Upper lobe of right lung (tissue), 1 donor: Measurements from ENCODE around the gene SPINK8. TPM values are rescaled to one million over a fixed set of nuclear protein-coding genes. Genes with fewer than 3 reads are reported as not detected.

Experiments used
- ATAC-seq: fragments of 200-7000 bp; cut with Tn5 transposase; one replicate; pipeline ENCODE4 v1.9.1; 2020; ENCODE audit warnings: mild to moderate bottlenecking, moderate library complexity
- DNase-seq: peaks from one replicate; pipeline ENCODE4 v3.0.0-alpha.2; 2020
- H3K27ac ChIP-seq: fragments of 200-600 bp; one replicate; pipeline ENCODE4 v1.8.0; 2022
- H3K27me3 ChIP-seq: fragments of 200-600 bp; one replicate; pipeline ENCODE4 v1.8.0; 2022; ENCODE audit warnings: mild to moderate bottlenecking
- H3K36me3 ChIP-seq: fragments of 200-600 bp; one replicate; pipeline ENCODE4 v1.8.0; 2022
- H3K4me1 ChIP-seq: fragments of 200-600 bp; one replicate; pipeline ENCODE4 v1.8.0; 2022
- H3K4me3 ChIP-seq: fragments of 200-600 bp; one replicate; pipeline ENCODE4 v1.8.0; 2022; ENCODE audit warnings: mild to moderate bottlenecking
- H3K9me3 ChIP-seq: fragments of 200-600 bp; one replicate; pipeline ENCODE4 v1.8.0; 2022
- intact Hi-C: fragments of 100-400 bp; cut with DNase I; formaldehyde crosslinking; loops from one replicate; pipeline ENCODE4 v1.11.0; 2022
- total RNA-seq: library from RNA; stranded (reverse); fragmentation: NEBNext Ultra II Directional; extraction: Animal tissue kit (Norgen Biotek cat#: 25700); gene quantifications from one replicate; pipeline ENCODE4 v1.2.1, GENCODE V29; 2021
- TF ChIP-seq, protein P1 (sequence below): fragments of 200-600 bp; IDR thresholded peaks from one replicate; pipeline ENCODE4 v1.8.0; 2022; ENCODE audit warnings: antibody characterized with exemption
- donor health status: DM: no; HTN: yes; CAD: no; lungs with severe emphysema.

The SPINK8 gene
- total RNA-seq, 1 donor from 2014 or later, result not detected

DNA sequence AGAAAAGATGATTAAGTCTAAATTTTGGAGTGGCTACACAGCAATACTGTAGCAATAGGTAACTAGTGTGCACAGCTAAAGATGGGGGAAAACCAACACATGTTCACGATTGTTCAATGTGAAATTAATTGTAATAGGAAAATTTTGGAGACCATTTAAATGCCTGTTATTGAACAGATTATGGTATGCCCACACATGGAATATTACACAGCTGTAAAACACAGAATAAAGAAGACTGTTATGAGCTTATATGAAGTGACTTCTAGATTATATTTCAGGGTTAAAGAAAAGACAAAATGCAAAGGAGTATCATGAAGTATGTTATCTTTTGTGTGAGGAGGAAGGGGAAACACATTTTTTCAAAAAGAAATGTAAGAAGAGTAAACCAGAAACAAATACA, 43.8 kb downstream of the SPINK8 start:
- TF ChIP-seq, protein P1, sequence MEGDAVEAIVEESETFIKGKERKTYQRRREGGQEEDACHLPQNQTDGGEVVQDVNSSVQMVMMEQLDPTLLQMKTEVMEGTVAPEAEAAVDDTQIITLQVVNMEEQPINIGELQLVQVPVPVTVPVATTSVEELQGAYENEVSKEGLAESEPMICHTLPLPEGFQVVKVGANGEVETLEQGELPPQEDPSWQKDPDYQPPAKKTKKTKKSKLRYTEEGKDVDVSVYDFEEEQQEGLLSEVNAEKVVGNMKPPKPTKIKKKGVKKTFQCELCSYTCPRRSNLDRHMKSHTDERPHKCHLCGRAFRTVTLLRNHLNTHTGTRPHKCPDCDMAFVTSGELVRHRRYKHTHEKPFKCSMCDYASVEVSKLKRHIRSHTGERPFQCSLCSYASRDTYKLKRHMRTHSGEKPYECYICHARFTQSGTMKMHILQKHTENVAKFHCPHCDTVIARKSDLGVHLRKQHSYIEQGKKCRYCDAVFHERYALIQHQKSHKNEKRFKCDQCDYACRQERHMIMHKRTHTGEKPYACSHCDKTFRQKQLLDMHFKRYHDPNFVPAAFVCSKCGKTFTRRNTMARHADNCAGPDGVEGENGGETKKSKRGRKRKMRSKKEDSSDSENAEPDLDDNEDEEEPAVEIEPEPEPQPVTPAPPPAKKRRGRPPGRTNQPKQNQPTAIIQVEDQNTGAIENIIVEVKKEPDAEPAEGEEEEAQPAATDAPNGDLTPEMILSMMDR, result no peak
- DNase-seq (no peak), ATAC-seq (no peak)
- Histone ChIP-seq H3K27ac (no peak overlapping the region), H3K4me1 (no peaks in the 10 kb centered on the region), H3K4me3 (no peak overlapping the region), H3K9me3 (no peaks in the 10 kb centered on the region), H3K27me3 (no peaks in the 10 kb centered on the region), H3K36me3 (peaks cover 33% of the 10 kb centered on the region)
- intact Hi-C loops, result no loop called here

DNA sequence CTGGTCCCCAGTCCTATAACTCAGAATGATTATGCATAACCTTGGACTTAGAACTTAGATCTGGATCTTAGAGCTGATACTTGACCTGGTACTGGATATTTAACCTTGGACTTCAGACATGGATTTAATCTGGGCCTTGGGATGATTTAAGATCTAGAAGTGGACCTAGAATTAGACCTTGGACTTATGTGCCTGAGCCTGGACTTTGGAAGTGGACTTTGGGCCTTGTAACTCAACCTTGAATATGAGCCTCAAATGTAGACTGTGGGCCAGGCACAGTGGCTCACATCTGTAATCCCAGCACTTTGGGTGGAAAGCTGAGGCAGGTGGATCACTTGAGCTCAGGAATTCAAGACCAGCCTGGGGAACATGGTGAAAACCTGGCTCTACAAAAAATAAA, 46.4 kb downstream of the SPINK8 start:
- Histone ChIP-seq H3K4me3 (no peak overlapping the region), H3K36me3 (peaks cover 8% of the 10 kb centered on the region), H3K4me1 (no peaks in the 10 kb centered on the region), H3K27ac (no peak overlapping the region), H3K9me3 (no peaks in the 10 kb centered on the region), H3K27me3 (no peaks in the 10 kb centered on the region)
- TF ChIP-seq, protein P1, result no peak
- intact Hi-C loops, result no loop called here
- ATAC-seq, result no peak
- DNase-seq, result no peak

DNA sequence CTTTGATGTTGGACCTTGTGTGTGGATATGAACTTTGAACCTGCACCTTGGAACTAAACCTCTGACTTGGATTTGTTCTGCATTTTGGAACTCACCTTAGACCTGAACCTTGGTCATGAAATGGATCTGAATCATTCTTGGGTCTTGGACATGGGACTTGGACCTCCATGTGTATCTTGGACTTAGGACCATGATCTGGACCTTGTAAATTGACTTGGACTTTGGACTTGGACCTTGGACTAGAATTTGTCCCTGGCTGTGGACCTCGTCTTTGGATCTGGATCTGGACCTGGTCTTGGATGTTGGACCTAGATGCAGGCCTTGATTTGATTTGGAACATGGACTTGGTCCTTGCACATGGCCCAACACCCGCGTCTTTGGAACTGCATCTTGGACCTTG, 47.2 kb downstream of the SPINK8 start:
- Histone ChIP-seq H3K9me3 (no peaks in the 10 kb centered on the region), H3K27ac (no peak overlapping the region), H3K4me3 (no peak overlapping the region), H3K4me1 (no peaks in the 10 kb centered on the region), H3K36me3 (peaks cover 8% of the 10 kb centered on the region), H3K27me3 (no peaks in the 10 kb centered on the region)
- intact Hi-C loops, result no loop called here
- TF ChIP-seq, protein P1, result no peak
- DNase-seq, result no peak
- ATAC-seq, result no peak

DNA sequence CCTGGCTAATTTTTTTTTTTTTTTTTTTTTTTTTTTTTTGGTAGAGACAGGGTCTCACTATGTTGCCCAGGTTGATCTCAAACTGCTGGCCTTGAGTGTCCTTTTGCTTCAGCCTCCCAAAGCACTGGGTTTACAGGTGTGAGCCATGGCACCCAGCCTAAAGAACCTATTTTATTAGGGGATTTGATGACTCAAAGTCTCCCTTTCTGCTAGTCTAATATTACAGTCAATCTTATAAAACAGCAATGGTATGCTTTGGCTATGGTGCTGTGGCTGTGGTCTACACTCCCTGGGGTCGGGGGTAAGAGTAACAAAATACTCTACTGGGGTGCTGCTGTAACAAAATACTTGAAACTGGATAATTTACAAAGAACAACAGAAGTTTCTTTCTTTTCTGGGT, 47.8 kb downstream of the SPINK8 start:
- intact Hi-C loops, result no loop called here

DNA sequence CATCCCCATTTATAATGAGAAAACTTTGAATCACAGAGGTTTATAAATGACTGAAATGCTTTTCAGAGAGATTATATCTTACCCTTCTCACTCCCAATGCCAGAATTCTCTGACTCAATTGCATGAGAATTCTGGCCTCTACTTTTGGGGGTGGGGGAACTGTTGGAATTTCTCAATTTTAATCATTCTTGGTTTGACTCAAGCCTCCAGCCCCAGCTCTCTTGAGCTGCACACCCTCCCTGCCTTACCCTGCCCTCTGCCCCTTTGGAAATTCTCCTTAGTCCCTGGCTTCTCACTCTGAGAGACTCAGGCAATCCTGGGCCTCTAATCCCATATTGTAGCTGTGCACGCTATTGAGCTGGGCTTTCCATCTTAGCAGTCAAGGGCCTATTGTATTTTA, 48.3 kb downstream of the SPINK8 start:
- Histone ChIP-seq H3K4me3 (no peak overlapping the region), H3K27me3 (no peaks in the 10 kb centered on the region), H3K4me1 (no peaks in the 10 kb centered on the region), H3K27ac (no peak overlapping the region), H3K36me3 (no peaks in the 10 kb centered on the region), H3K9me3 (no peaks in the 10 kb centered on the region)
- TF ChIP-seq, protein P1, result no peak
- intact Hi-C loops, result no loop called here
- DNase-seq (no peak), ATAC-seq (no peak)

More for the DNA sequence above, 47.8 kb downstream of the SPINK8 start:
- H3K4me1 ChIP-seq, result no peaks in the 10 kb centered on the region
- TF ChIP-seq, protein P1, result no peak
- DNase-seq, result no peak
- H3K9me3 ChIP-seq, result no peaks in the 10 kb centered on the region
- peaks cover 4% of the 10 kb centered on the region for H3K36me3 ChIP-seq
- no peak overlapping the region for H3K4me3 ChIP-seq
- no peak overlapping the region for H3K27ac ChIP-seq
- no peaks in the 10 kb centered on the region for H3K27me3 ChIP-seq
- no peak for ATAC-seq

DNA sequence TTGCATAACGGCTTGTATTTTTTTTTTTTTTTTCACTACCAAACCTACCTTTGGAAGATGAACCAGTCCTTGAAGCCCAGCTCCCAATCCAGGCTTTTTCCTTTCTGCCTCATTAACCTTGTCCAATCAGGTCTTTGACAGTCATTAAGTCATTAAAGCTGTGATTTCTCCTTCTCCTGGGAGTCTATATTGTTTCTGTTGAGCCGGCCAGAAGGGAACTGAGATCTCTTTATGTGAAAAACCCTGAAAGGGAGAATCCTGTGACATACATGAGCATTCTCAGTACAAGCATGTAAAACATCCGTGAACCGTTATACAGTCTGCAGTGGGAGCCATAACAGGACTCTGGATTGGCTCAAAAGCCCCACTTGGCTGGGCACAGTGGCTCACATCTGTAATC, 52.6 kb downstream of the SPINK8 start:
- TF ChIP-seq, protein P1, result no peak
- Histone ChIP-seq H3K4me3 (no peak overlapping the region), H3K27ac (no peak overlapping the region), H3K4me1 (no peaks in the 10 kb centered on the region), H3K9me3 (no peaks in the 10 kb centered on the region), H3K36me3 (no peaks in the 10 kb centered on the region), H3K27me3 (no peaks in the 10 kb centered on the region)
- ATAC-seq (no peak), DNase-seq (no peak)
- intact Hi-C loops, result no loop called here
